Endometrium (tissue), 2 donors: Measurements from ENCODE around the gene KRTAP12-3.
"Not testable (repeated sequence)": the region's sequence is repeated elsewhere in the genome, so short reads cannot be mapped to it uniquely, and the experiment has no call there.

Source experiments
- FAIRE-seq: peaks from 2 replicates; lab custom pipeline; 2012; peaks lifted over from hg19 to GRCh38; lab: Jason Lieb, UNC
- donor health status: control.
- donor health status: control.

KRTAP12-3 gene

GRCh38 chr21:44685050-44685449 lies 27.3 kb downstream of the KRTAP12-3 start:
- not testable (repeated sequence) for FAIRE-seq

GRCh38 chr21:44686000-44686781 lies 28.5 kb downstream of the KRTAP12-3 start:
- no peak for FAIRE-seq

GRCh38 chr21:44686843-44687561 lies 29.3 kb downstream of the KRTAP12-3 start:
- no peak for FAIRE-seq

GRCh38 chr21:44687671-44688070 lies 29.9 kb downstream of the KRTAP12-3 start:
- FAIRE-seq, result no peak

GRCh38 chr21:44689740-44690139 lies 32.0 kb downstream of the KRTAP12-3 start:
- FAIRE-seq, result not testable (repeated sequence)

- FAIRE-seq, result no peak
Measured at GRCh38 chr21:44691686-44692085, 34.0 kb downstream of the KRTAP12-3 start.

GRCh38 chr21:44692798-44693512 lies 35.2 kb downstream of the KRTAP12-3 start:
- no peak for FAIRE-seq

GRCh38 chr21:44694776-44695175 lies 37.0 kb downstream of the KRTAP12-3 start:
- no peak for FAIRE-seq

GRCh38 chr21:44695184-44695583 lies 37.5 kb downstream of the KRTAP12-3 start:
- no peak for FAIRE-seq

- FAIRE-seq, result no peak
Measured at GRCh38 chr21:44695641-44696040, 37.9 kb downstream of the KRTAP12-3 start.

GRCh38 chr21:44696572-44696971 lies 38.8 kb downstream of the KRTAP12-3 start:
- no peak for FAIRE-seq

GRCh38 chr21:44697172-44697810 lies 39.6 kb downstream of the KRTAP12-3 start, which contains the start of gene KRTAP10-12:
KRTAP10-12 (plus strand) TSS chr21:44697172; CDS start chr21:44697202, 30 bp downstream.
- FAIRE-seq, result not testable (repeated sequence)

GRCh38 chr21:44697811-44698734 lies 40.3 kb downstream of the KRTAP12-3 start:
- no peak for FAIRE-seq

- FAIRE-seq, result no peak
Measured at GRCh38 chr21:44699502-44700001, 41.8 kb downstream of the KRTAP12-3 start.

GRCh38 chr21:44700101-44701022 lies 42.6 kb downstream of the KRTAP12-3 start:
- no peak for FAIRE-seq

- no peak for FAIRE-seq
Measured at GRCh38 chr21:44701023-44701400, 43.3 kb downstream of the KRTAP12-3 start.

GRCh38 chr21:44701541-44701940 lies 43.8 kb downstream of the KRTAP12-3 start:
- no peak for FAIRE-seq

GRCh38 chr21:44702111-44702972 lies 44.6 kb downstream of the KRTAP12-3 start:
- FAIRE-seq, result no peak
